ENCODE results near the gene NKAP. TPM values are rescaled to one million over a fixed set of nuclear protein-coding genes. Genes with fewer than 3 reads are reported as not detected.

Gene NKAP
- total and polyA plus RNA-seq, 9 of the 15 experiments (the other 6 are each of a cell fraction or from before 2014, with no cell fraction given), result 3.1 to 8.3 (median 7.0) TPM

GRCh38 chrX:119871599-119872395 lies 71.8 kb downstream of the NKAP start, which contains the start of the genes NDUFA1 and RNF113A (continued):
- TF ChIP-seq ZNF639 (CRISPR knock-in tag; conservative IDR thresholded peaks at IDR 0.05 in 1 of 2, IDR thresholded peaks at IDR 0.05 in 1 of 2) (peak; percentile 46 to 64; a peak in 2 of 4 replicates), ZFX (CRISPR knock-in tag; IDR thresholded peaks at IDR 0.05) (peak; percentile 99), NRF1 (conservative IDR thresholded peaks at IDR 0.05 in 1 of 2, IDR thresholded peaks at IDR 0.05 in 1 of 2) (peak; percentile 43 to 47), ZBTB40 (IDR thresholded peaks at IDR 0.05) (peak; percentile 78), ZBTB40 (CRISPR knock-in tag; IDR thresholded peaks at IDR 0.05) (no peak), ILK (tag; IDR thresholded peaks at IDR 0.05; ENCODE audit: borderline replicate concordance, low read depth) (no peak), CREB3L1 (IDR thresholded peaks at IDR 0.05; ENCODE audit: borderline replicate concordance, low read depth) (peak; percentile 91), SRF (CRISPR knock-in tag; IDR thresholded peaks at IDR 0.05) (peak in 1 of 2 experiments; percentile 60; a peak in 1 of 4 replicates), SLC30A9 (CRISPR knock-in tag; IDR thresholded peaks at IDR 0.05) (no peak), SNRNP70 (optimal IDR thresholded peaks at IDR 0.05; ENCODE audit: low read depth, low read length) (no peak), NR1H2 (CRISPR knock-in tag; IDR thresholded peaks at IDR 0.05) (no peak), SRSF1 (IDR thresholded peaks at IDR 0.05; ENCODE audit: low read depth, low read length) (no peak), CEBPG (CRISPR knock-in tag; IDR thresholded peaks at IDR 0.05) (peak; percentile 68), CEBPG (tag; conservative IDR thresholded peaks at IDR 0.05 in 1 of 2, IDR thresholded peaks at IDR 0.05 in 1 of 2) (0 out of 4 replicates have a peak, but pooled peaks of 1 of the 2 experiments have one; percentile 34)
